GM18873 (cell line): ENCODE results near the gene ZFAND3.
"Not testable (repeated sequence)": the region's sequence is repeated elsewhere in the genome, so short reads cannot be mapped to it uniquely, and the experiment has no call there.

Experiments
- ATAC-seq: cut with Tn5 transposase; IDR thresholded peaks from one replicate; pipeline ENCODE4 v1.9.1; 2021; ENCODE audit warnings: mild to moderate bottlenecking, moderate library complexity, moderate number of reproducible peaks; ENCODE audit not compliant: unreplicated experiment, low FRiP score

ZFAND3 gene

GRCh38 chr6:37988696-37989095, 169.2 kb downstream of the ZFAND3 start:
- no peak for ATAC-seq

GRCh38 chr6:37990762-37991525, 171.4 kb downstream of the ZFAND3 start:
- ATAC-seq, result no peak

DNA sequence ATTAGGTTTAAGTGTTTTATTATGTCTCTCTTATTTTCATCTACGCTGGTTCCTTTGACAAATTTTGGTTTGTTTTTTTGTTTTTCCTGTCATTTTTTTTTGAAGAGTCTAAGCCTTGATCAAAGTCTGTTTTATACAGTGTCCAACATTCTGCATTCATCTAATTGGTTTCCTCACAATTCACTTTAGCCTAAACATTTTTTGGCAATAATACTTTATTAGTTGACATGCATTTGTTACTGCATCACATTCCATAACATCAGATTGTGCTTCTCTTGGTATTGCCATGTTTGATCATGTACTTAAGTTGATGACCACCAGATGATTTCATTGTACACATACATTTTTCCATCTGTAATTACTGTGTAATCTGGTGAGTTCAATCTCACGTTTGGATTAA, 173.2 kb downstream of the ZFAND3 start:
- no peak for ATAC-seq

- not testable (repeated sequence) for ATAC-seq
Observed at GRCh38 chr6:37993194-37993593, 173.7 kb downstream of the ZFAND3 start.

DNA sequence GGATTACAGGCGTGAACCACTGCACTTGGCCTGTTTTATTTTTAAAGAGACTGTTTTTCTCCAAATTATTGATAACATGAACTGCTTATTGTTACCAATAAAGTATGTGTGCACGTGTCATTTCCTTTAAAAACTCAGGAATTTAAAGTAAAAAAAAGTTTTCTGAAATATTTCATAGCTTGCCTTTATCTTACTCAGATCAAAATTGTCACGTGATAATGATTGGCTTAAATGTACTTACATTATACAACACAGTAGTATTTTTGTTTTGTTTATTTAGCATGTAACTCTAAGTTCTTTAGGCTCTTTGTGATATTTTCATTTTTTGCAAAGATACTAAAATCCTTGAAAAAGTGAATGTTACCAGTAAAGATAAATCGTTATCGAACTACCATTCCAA, 174.1 kb downstream of the ZFAND3 start:
- no peak for ATAC-seq

DNA sequence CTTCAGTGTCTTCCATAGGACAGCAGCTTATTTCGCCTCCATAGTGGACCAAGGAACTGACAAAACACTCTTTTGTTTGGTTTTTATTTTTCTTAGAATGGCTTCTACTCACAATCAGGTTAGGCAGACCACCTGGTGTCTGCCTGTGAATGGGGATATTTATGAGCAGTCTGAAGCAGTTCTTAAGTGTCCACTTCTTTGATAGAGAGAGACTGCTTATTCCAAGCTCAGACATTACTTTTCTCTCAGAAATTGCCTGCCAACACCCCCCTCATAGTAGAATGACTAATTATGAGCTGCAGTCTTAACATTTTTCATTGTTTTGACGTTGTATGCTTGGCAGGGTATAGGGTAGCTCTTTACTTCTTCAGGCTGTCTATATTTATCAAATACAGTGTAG, 174.7 kb downstream of the ZFAND3 start:
- no peak for ATAC-seq

- no peak for ATAC-seq
Observed at GRCh38 chr6:37998366-37998765, 178.8 kb downstream of the ZFAND3 start.

DNA sequence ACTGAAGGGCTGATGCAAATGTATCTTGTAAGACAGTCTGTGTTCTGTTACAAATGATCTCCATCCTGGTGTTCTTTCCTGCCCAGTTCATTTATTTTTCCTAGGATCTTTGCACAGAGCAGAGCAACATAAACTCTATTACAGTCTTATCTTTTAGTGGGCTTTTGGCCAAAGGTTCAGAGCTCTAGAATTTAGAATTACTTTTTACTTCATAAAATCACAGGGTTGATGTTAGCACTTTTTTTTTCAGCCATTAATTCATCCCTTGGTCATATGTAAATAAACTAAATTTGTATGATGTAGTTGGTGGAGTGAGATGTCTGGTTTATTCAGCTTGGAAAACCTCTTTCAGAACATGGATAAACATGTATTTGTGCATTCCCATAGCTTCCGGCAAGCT, 181.9 kb downstream of the ZFAND3 start:
- no peak for ATAC-seq

DNA sequence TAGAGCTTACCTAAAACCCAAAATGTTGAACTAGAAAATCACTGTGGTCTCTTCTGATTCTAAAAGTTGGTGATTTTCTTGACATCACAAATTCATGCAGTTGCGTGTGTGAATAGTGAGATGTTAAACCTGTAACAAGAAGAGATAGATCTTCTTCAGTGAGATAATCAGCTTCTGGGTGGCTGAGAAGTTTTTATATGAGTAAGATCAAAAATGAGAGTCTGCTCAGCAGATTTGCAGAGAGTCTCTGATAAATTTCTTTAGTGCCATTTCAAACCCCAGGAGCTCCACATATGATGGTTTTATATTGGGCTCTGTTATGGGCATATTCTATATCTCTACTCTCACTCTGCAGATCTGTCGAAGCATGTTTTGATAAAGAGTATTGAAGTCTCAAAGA, 185.4 kb downstream of the ZFAND3 start:
- no peak for ATAC-seq

GRCh38 chr6:38011937-38012336, 192.4 kb downstream of the ZFAND3 start:
- ATAC-seq, result no peak

- no peak for ATAC-seq
Observed at GRCh38 chr6:38012573-38012972, 193.0 kb downstream of the ZFAND3 start.

GRCh38 chr6:38015341-38015740, 195.8 kb downstream of the ZFAND3 start:
- ATAC-seq, result no peak

GRCh38 chr6:38016824-38017223, 197.3 kb downstream of the ZFAND3 start:
- no peak for ATAC-seq

- ATAC-seq, result no peak
Observed at GRCh38 chr6:38018755-38019165, 199.2 kb downstream of the ZFAND3 start.

DNA sequence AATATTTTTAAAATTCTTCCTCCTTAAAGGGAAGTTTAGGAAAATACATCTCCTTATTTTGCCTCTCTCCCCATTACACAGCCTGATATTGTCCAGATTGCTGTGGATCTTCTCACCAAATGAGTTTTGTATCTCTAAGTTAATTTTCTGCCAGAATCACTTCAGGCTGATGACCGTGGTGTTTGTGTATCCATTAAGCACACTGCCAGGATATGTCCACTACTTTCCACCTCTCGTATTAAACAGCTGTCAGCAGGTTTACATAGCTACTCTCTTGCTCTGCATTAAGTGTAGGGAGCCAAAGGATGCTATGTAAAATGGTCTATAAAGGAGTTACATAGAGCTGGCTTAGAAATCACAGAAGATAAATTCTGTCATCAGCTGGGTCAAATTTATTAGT, 201.1 kb downstream of the ZFAND3 start:
- ATAC-seq, result no peak

GRCh38 chr6:38021029-38021428, 201.5 kb downstream of the ZFAND3 start:
- ATAC-seq, result no peak

GRCh38 chr6:38021571-38021970, 202.0 kb downstream of the ZFAND3 start:
- no peak for ATAC-seq

DNA sequence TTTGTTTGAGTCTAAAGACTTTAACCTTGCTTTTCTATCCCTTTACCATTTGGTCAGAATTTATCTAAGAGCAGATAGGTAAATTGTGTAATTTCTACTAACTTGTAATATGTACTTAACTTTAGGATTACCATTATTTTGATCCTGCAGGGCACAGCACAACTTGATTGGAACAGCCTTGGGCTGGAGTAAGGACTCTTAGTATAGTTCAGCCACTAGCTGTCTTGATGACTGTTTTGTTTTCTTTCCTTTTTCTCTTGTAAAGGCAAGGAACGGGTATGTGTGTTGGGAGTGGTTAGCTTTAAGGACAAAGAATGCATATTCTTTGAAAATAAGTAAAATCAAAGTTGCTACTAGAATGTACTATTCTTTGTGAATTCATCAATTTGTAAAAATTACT, 203.2 kb downstream of the ZFAND3 start:
- no peak for ATAC-seq

DNA sequence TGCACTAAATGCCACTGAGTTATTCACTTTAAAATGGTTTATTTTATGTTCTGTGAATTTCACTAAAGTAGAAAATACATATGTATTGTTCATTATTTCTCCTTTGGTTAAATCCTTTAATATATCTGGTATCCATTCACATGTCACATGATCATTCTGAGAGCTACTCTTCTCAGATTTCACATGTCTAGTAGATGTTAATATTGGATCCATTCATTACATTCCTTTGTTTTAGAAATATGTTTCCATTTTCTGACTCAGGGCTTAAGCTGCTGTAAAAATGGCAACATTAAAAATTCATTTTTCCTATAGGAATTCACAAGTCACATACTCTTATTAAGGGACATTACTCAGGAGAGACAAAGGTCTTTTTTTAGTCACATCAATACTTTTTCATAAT, 205.4 kb downstream of the ZFAND3 start:
- ATAC-seq, result no peak

GRCh38 chr6:38025451-38025850, 205.9 kb downstream of the ZFAND3 start:
- no peak for ATAC-seq

DNA sequence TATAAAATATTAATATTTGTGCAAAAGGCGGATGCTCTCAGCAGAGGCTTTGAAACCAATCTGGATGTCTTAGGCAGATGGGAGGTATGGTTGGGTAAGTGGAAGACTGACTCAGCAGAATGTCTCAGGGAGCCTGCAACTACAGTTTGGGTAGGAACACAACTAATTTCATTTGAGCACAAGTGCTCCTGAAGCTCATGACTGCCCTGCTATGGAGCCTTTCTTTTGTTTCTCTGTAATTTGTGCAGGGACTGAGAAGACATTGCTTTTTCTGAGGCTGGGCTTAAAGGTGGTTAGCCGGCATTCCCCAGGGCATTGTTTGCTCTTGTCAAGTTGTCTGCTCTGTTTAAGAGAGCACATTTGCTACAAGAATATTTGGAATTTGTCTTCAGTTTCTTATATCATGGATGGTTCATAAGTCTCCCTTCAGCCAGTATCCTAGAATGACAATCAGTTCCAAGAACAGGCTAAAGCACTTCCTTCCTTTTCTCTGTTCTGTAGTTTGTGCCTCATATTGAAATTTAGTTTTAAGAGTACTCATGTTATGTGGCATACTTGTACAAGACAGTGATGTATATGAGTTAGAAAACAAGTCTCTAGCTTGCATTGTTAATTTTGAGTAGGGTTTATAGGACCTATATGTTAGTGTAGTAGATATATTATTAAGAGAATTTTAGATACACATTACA, 208.3 kb downstream of the ZFAND3 start:
- no peak for ATAC-seq

DNA sequence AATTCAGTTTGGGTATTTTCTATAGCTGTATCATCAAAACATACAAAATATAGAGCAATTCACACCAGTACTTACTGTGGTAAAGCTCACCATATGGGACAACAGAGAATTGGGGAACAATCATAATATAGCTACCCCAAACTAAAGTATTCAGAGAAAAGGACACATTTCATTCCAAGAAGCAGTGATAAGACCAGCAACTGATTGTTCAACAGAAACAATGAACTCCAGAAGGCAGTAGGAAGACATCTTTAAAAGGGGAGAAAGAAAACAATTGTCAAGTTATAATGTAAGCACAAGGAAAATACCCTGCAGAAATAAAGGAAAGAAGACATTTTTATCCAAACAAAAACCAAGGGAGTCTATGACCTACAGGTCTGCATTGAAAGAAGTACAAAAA, 210.9 kb downstream of the ZFAND3 start:
- no peak for ATAC-seq
